ENCODE results near the gene PKLR. TPM values are rescaled to one million over a fixed set of nuclear protein-coding genes. Genes with fewer than 3 reads are reported as not detected.
A peak's percentile ranks its signal among the peaks of the same experiment; 100 is the strongest.

Gene PKLR
- polyA plus RNA-seq, 1 of the 3 experiments (the other 2 are of a cell fraction) = not detected

DNA sequence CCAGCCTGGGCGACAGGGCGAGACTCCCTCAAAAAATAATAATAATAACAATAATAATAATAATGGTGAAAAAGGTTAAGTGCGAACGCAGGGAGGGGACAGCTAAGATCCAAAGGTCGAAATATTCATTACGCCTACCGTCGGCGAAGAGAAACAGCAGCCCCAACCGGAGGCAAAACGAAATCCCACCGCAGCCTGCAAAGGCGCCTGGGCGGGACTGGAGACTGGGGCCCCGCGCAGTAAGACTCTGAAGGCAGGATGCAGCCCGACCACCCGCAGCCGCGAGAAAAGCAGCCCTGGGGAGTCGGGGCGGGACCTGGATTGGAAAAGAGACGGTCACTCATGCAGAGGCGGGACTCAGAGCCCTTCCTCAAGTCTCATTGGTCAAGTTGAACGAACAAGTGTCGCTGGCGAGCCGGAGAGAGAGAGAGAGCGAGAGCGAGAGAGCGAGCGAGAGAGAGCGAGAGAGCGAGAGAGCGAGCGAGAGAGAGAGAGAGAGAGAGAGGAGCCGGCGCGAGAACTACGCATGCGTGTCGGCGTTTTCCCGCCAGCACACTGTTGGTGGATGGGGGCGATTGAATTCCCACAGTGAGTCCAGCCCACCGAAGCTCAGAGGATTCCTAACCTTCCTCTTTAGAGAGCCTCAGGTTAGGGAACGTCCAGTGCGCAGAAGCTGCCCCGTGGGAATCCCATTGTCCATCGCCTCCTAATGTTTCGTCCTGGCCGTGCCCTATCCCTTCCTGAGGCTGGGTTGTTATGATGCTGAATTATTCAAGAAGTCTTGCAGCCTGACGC lies 56.7 kb downstream of the PKLR start (continued):
- TF ChIP-seq, protein P1, sequence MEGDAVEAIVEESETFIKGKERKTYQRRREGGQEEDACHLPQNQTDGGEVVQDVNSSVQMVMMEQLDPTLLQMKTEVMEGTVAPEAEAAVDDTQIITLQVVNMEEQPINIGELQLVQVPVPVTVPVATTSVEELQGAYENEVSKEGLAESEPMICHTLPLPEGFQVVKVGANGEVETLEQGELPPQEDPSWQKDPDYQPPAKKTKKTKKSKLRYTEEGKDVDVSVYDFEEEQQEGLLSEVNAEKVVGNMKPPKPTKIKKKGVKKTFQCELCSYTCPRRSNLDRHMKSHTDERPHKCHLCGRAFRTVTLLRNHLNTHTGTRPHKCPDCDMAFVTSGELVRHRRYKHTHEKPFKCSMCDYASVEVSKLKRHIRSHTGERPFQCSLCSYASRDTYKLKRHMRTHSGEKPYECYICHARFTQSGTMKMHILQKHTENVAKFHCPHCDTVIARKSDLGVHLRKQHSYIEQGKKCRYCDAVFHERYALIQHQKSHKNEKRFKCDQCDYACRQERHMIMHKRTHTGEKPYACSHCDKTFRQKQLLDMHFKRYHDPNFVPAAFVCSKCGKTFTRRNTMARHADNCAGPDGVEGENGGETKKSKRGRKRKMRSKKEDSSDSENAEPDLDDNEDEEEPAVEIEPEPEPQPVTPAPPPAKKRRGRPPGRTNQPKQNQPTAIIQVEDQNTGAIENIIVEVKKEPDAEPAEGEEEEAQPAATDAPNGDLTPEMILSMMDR (IDR thresholded peaks at IDR 0.05) = peak; percentile 56
- TF ChIP-seq MEF2A (IDR thresholded peaks at IDR 0.05; ENCODE audit: borderline replicate concordance, low read depth) = no peak; the same call in 1 of the 2 replicates
- TF ChIP-seq ZBTB33 (IDR thresholded peaks at IDR 0.05; ENCODE audit: borderline replicate concordance, low read depth) = peak; percentile 95
- TF ChIP-seq EZH2phosphoT487 (IDR thresholded peaks at IDR 0.05; ENCODE audit: borderline replicate concordance, low read depth) = no peak
- TF ChIP-seq ELF1 (IDR thresholded peaks at IDR 0.05) = peak; percentile 76
- TF ChIP-seq, protein P2, sequence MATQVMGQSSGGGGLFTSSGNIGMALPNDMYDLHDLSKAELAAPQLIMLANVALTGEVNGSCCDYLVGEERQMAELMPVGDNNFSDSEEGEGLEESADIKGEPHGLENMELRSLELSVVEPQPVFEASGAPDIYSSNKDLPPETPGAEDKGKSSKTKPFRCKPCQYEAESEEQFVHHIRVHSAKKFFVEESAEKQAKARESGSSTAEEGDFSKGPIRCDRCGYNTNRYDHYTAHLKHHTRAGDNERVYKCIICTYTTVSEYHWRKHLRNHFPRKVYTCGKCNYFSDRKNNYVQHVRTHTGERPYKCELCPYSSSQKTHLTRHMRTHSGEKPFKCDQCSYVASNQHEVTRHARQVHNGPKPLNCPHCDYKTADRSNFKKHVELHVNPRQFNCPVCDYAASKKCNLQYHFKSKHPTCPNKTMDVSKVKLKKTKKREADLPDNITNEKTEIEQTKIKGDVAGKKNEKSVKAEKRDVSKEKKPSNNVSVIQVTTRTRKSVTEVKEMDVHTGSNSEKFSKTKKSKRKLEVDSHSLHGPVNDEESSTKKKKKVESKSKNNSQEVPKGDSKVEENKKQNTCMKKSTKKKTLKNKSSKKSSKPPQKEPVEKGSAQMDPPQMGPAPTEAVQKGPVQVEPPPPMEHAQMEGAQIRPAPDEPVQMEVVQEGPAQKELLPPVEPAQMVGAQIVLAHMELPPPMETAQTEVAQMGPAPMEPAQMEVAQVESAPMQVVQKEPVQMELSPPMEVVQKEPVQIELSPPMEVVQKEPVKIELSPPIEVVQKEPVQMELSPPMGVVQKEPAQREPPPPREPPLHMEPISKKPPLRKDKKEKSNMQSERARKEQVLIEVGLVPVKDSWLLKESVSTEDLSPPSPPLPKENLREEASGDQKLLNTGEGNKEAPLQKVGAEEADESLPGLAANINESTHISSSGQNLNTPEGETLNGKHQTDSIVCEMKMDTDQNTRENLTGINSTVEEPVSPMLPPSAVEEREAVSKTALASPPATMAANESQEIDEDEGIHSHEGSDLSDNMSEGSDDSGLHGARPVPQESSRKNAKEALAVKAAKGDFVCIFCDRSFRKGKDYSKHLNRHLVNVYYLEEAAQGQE (IDR thresholded peaks at IDR 0.05; ENCODE audit: low read depth, low read length) = peak; percentile 60; the same call in 1 of the 2 replicates
- TF ChIP-seq RAD21 (IDR thresholded peaks at IDR 0.05; ENCODE audit: low read length) = peak; percentile 49
- peak; percentile 57 for TF ChIP-seq GABPA (IDR thresholded peaks at IDR 0.05; ENCODE audit: low read depth)
- TF ChIP-seq YY1 (IDR thresholded peaks at IDR 0.05; ENCODE audit: low read depth) = peak; percentile 64; the same call in 1 of the 2 replicates
- peak; percentile 96 for TF ChIP-seq POLR2AphosphoS5 (IDR thresholded peaks at IDR 0.05; ENCODE audit: low read depth, low read length)
- TF ChIP-seq EP300 (IDR thresholded peaks at IDR 0.05; ENCODE audit: borderline replicate concordance in 1 of 2, low read depth in 1 of 2, low read length in 1 of 2) = peak; percentile 67 to 77; a peak in 3 of 4 replicates
- TF ChIP-seq TEAD4 (IDR thresholded peaks at IDR 0.05; ENCODE audit: borderline replicate concordance, insufficient read depth) = peak; percentile 65; the same call in 1 of the 2 replicates
- TF ChIP-seq RCOR1 (IDR thresholded peaks at IDR 0.05; ENCODE audit: low read length) = peak; percentile 83
